Stimulated activated CD4-positive, alpha-beta T cell treated with anti-CD3 and anti-CD28 coated beads, Interleukin-4, amount 100 ng/mL, for 1 hour (primary cell): ENCODE measurements around the gene DOCK1.

Source experiments
- DNase-seq: peaks from one replicate; pipeline ENCODE4 v3.0.0-alpha.2; 2020

The DOCK1 gene

GRCh38 chr10:127043301-127043700, 138.1 kb downstream of the DOCK1 start:
- no peak for DNase-seq

GRCh38 chr10:127044186-127044585, 139.0 kb downstream of the DOCK1 start:
- DNase-seq: no peak

- no peak for DNase-seq
These were observed 142.0 kb downstream of the DOCK1 start for GRCh38 chr10:127046975-127047877.

- DNase-seq: no peak
These were observed 142.6 kb downstream of the DOCK1 start for GRCh38 chr10:127047878-127048238.

- DNase-seq: no peak
These were observed 143.4 kb downstream of the DOCK1 start for GRCh38 chr10:127048630-127049029.

- no peak for DNase-seq
These were observed 146.8 kb downstream of the DOCK1 start for GRCh38 chr10:127052001-127052400.

GRCh38 chr10:127055263-127055662, 150.0 kb downstream of the DOCK1 start:
- DNase-seq: no peak

GRCh38 chr10:127059314-127059713, 154.1 kb downstream of the DOCK1 start:
- DNase-seq: no peak

- DNase-seq: no peak
These were observed 158.5 kb downstream of the DOCK1 start for GRCh38 chr10:127063762-127064161.

- DNase-seq: no peak
These were observed 159.2 kb downstream of the DOCK1 start for GRCh38 chr10:127064474-127064873.

GRCh38 chr10:127067542-127068194, 162.4 kb downstream of the DOCK1 start:
- no peak for DNase-seq

- no peak for DNase-seq
These were observed 163.3 kb downstream of the DOCK1 start for GRCh38 chr10:127068485-127068884.

- DNase-seq: no peak
These were observed 164.2 kb downstream of the DOCK1 start for GRCh38 chr10:127069436-127069835.

- DNase-seq: no peak
These were observed 165.9 kb downstream of the DOCK1 start for GRCh38 chr10:127071126-127071525.

- DNase-seq: no peak
These were observed 168.4 kb downstream of the DOCK1 start for GRCh38 chr10:127073666-127074065.

- DNase-seq: no peak
These were observed 174.2 kb downstream of the DOCK1 start for GRCh38 chr10:127079392-127079791.

- no peak for DNase-seq
These were observed 175.1 kb downstream of the DOCK1 start for GRCh38 chr10:127080317-127080716.

- DNase-seq: no peak
These were observed 176.7 kb downstream of the DOCK1 start for GRCh38 chr10:127081851-127082345.

GRCh38 chr10:127082651-127083050, 177.4 kb downstream of the DOCK1 start:
- DNase-seq: no peak

- DNase-seq: no peak
These were observed 180.7 kb downstream of the DOCK1 start for GRCh38 chr10:127085957-127086356.

- no peak for DNase-seq
These were observed 183.7 kb downstream of the DOCK1 start for GRCh38 chr10:127088908-127089307.

- no peak for DNase-seq
These were observed 184.2 kb downstream of the DOCK1 start for GRCh38 chr10:127089446-127089845.

GRCh38 chr10:127090138-127090537, 184.9 kb downstream of the DOCK1 start:
- no peak for DNase-seq

GRCh38 chr10:127091354-127091753, 186.1 kb downstream of the DOCK1 start:
- DNase-seq: no peak
